HFF-Myc (cell line): ENCODE data around the gene MAGI1.
"Not testable (repeated sequence)": the region's sequence is repeated elsewhere in the genome, so short reads cannot be mapped to it uniquely, and the experiment has no call there.

Experiments used
- DNase-seq: peaks from one replicate; pipeline ENCODE4 v3.0.0-alpha.2; 2011; ENCODE audit warnings: low read depth; ENCODE audit errors: extremely low read depth
- H3K4me3 ChIP-seq: replicated peaks from 2 replicates; pipeline ENCODE4 v1.5.1; 2011; ENCODE audit warnings: low read depth, mild to moderate bottlenecking, control low read depth, low read length
- CTCF ChIP-seq: IDR thresholded peaks from 2 replicates; pipeline ENCODE4 v1.5.1; 2012; ENCODE audit warnings: mild to moderate bottlenecking, low read depth, low read length, control low read depth; ENCODE audit errors: missing control alignments

Gene MAGI1

GRCh38 chr3:65894679-65895453 lies 143.9 kb downstream of the MAGI1 start:
- H3K4me3 ChIP-seq, result no peak overlapping the region
- no peak for TF ChIP-seq CTCF
- DNase-seq, result no peak

GRCh38 chr3:65894126-65894525 lies 144.6 kb downstream of the MAGI1 start:
- H3K4me3 ChIP-seq, result no peak overlapping the region
- DNase-seq, result no peak
- no peak for TF ChIP-seq CTCF

- no peak for TF ChIP-seq CTCF
- no peak for DNase-seq
- H3K4me3 ChIP-seq, result no peak overlapping the region
These were observed 145.1 kb downstream of the MAGI1 start for GRCh38 chr3:65893631-65894030.

DNA sequence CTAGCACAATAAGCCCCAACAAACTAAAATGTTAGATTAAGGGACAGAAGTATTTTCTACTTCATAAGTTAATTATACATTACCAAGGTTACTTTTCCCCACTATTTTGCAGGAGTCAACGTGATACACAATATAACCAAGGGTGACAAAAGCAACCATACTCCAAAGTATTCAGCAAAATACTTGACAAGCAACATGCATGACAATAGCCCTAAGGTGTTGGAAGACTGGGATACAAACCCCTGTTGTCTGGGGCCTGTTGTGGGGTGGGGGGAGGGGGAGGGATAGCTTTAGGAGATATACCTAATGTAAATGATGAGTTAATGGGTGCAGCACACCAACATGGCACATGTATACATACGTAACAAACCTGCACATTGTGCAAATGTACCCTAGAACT lies 147.2 kb downstream of the MAGI1 start:
- not testable (repeated sequence) for DNase-seq, H3K4me3 ChIP-seq

DNA sequence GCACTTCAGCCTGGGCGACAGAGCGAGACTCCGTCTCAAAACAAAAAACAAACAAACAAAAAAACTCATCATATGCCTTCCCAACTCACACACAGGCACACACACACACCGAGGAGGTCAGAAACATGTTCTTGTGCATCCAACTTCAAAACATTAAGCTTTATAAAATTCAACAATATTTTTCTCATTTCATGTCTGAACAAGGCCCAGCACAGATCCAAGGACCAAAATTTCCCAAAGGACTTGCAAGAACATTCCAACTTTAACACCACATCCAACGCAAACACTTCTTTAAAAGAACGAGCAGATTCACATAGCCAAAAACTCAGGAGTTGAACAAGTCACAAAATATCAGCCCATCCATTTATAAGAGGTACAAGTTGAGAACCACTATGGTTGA lies 148.4 kb downstream of the MAGI1 start:
- no peak overlapping the region for H3K4me3 ChIP-seq

GRCh38 chr3:65889707-65890099 lies 149.0 kb downstream of the MAGI1 start:
- H3K4me3 ChIP-seq, result no peak overlapping the region
- no peak for TF ChIP-seq CTCF
- DNase-seq, result no peak

More for the DNA sequence above, 148.4 kb downstream of the MAGI1 start:
- TF ChIP-seq CTCF, result no peak
- DNase-seq, result no peak

DNA sequence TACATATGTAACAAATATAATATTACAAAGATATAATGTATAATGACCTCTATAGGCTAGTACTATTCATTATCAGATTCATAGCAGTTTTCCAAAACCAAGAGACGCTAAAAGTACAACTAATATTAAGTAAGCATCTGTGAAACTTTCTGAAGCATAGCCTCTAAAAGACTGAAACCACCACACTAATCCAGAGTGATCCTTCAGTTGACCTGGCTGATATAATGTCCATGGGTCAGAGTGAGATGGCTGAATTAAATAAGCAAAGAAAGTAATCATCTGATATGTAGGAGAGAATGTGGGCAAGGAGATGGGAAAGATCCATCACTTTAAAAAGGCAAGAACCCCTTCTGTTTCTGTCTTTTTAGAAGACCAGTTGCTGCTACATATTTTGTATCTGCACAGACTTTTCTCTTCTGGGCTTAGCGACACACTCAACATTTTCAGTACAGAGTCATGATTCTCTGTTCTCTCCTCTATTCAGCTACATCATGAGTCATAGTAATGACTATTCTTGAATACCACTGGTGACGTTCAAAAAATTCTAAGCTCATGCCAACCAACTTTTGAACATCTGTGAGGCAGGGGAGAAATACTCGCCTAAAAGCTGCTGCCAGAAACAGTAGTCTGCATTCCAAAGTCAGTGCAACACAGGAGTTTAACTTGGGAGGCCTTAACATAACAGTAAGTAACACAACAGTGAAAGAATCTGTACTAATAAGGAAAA lies 149.6 kb downstream of the MAGI1 start:
- H3K4me3 ChIP-seq, result no peak overlapping the region
- no peak for TF ChIP-seq CTCF
- DNase-seq, result peak; percentile 87
